ENCODE results near the gene CACNA1C. TPM values are rescaled to one million over a fixed set of nuclear protein-coding genes. Genes with fewer than 3 reads are reported as not detected.
"Not testable (repeated sequence)": the region's sequence is repeated elsewhere in the genome, so short reads cannot be mapped to it uniquely, and the experiment has no call there.

Gene CACNA1C
- total RNA-seq, 1 experiment from 2014 or later = 3.7 TPM

DNA sequence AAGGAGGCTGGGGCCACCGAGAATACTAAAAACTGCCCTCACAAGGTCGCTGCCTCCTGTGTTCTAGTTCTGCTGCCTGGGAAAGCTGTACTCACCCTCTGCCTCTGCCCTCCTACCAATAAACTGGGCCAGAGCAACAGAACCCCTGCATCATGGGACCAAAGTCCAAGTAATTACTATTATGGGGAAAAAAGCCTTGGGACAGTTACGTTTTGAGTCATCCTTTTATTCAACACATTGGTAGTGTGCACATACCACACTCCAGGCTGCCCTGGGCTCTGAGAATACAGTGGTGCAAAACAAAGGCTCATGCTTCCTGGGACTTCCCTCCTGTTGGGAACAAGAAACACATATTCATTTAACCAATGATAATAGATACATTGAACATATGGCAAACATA, 49.0 kb downstream of the CACNA1C start:
- POLR2A ChIA-PET (ENCODE audit: low non-redundant PET) = no interaction called here
- CTCF ChIA-PET = no interaction called here
- no TSS peak for BruUV-seq (replicated peaks)
- H3K27me3 ChIP-seq (replicated peaks; ENCODE audit: insufficient read depth, low read depth, low read length, poor library complexity) = no peaks in the 10 kb centered on the region
- DNase-seq (ENCODE audit: low spot score) = no peak
- intact Hi-C loops (cut with micrococcal nuclease; ENCODE audit: unreplicated experiment) = no loop called here
- no peak overlapping the region for H3K27ac ChIP-seq (ENCODE audit: low read depth, low read length, poor library complexity, severe bottlenecking)
- H3K9me3 ChIP-seq (ENCODE audit: low read depth, low read length, poor library complexity, severe bottlenecking) = no peaks in the 10 kb centered on the region
- H3K4me1 ChIP-seq (ENCODE audit: insufficient read depth, low read length, poor library complexity, severe bottlenecking) = no peaks in the 10 kb centered on the region
- no peak for TF ChIP-seq EZH2 (IDR thresholded peaks at IDR 0.05; ENCODE audit: borderline replicate concordance, low read depth, low read length, poor library complexity, severe bottlenecking)
- TF ChIP-seq, protein P1, sequence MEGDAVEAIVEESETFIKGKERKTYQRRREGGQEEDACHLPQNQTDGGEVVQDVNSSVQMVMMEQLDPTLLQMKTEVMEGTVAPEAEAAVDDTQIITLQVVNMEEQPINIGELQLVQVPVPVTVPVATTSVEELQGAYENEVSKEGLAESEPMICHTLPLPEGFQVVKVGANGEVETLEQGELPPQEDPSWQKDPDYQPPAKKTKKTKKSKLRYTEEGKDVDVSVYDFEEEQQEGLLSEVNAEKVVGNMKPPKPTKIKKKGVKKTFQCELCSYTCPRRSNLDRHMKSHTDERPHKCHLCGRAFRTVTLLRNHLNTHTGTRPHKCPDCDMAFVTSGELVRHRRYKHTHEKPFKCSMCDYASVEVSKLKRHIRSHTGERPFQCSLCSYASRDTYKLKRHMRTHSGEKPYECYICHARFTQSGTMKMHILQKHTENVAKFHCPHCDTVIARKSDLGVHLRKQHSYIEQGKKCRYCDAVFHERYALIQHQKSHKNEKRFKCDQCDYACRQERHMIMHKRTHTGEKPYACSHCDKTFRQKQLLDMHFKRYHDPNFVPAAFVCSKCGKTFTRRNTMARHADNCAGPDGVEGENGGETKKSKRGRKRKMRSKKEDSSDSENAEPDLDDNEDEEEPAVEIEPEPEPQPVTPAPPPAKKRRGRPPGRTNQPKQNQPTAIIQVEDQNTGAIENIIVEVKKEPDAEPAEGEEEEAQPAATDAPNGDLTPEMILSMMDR (conservative IDR thresholded peaks at IDR 0.05; ENCODE audit: low read depth, low read length) = no peak
- no peaks in the 10 kb centered on the region for H3K36me3 ChIP-seq (ENCODE audit: insufficient read depth, low read length, poor library complexity, severe bottlenecking)
- H3K4me3 ChIP-seq (ENCODE audit: low read depth, low read length, poor library complexity, severe bottlenecking) = no peak overlapping the region

GRCh38 chr12:2102736-2103135, 49.9 kb downstream of the CACNA1C start:
- H3K36me3 ChIP-seq (ENCODE audit: insufficient read depth, low read length, poor library complexity, severe bottlenecking); H3K4me3 ChIP-seq (ENCODE audit: low read depth, low read length, poor library complexity, severe bottlenecking); H3K27ac ChIP-seq (ENCODE audit: low read depth, low read length, poor library complexity, severe bottlenecking); DNase-seq (ENCODE audit: low spot score); intact Hi-C loops (cut with micrococcal nuclease; ENCODE audit: unreplicated experiment); BruUV-seq (replicated peaks); H3K27me3 ChIP-seq (replicated peaks; ENCODE audit: insufficient read depth, low read depth, low read length, poor library complexity); H3K9me3 ChIP-seq (ENCODE audit: low read depth, low read length, poor library complexity, severe bottlenecking); POLR2A ChIA-PET (ENCODE audit: low non-redundant PET); CTCF ChIA-PET; H3K4me1 ChIP-seq (ENCODE audit: insufficient read depth, low read length, poor library complexity, severe bottlenecking): not testable (repeated sequence)

DNA sequence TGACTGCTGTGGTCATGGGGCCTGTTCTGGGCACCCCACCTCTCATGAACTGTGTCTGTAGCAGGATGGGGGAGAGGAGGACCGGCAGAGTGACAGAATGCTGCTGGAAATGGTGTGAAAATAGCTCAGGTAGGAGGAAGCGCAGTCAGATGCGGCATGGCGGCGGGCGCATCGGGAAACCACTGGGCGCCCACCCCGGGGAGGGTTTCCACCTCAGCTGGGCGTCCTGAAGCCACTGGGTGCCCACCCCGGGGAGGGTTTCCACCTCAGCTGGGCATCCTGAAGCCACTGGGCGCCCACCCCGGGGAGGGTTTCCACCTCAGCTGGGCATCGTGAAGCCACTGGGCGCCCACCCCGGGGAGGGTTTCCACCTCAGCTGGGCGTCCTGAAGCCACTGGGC, 52.6 kb downstream of the CACNA1C start:
- H3K27ac ChIP-seq (ENCODE audit: low read depth, low read length, poor library complexity, severe bottlenecking); DNase-seq (ENCODE audit: low spot score); H3K9me3 ChIP-seq (ENCODE audit: low read depth, low read length, poor library complexity, severe bottlenecking); CTCF ChIA-PET; H3K4me1 ChIP-seq (ENCODE audit: insufficient read depth, low read length, poor library complexity, severe bottlenecking); H3K4me3 ChIP-seq (ENCODE audit: low read depth, low read length, poor library complexity, severe bottlenecking); H3K36me3 ChIP-seq (ENCODE audit: insufficient read depth, low read length, poor library complexity, severe bottlenecking); intact Hi-C loops (cut with micrococcal nuclease; ENCODE audit: unreplicated experiment); BruUV-seq (replicated peaks); POLR2A ChIA-PET (ENCODE audit: low non-redundant PET); H3K27me3 ChIP-seq (replicated peaks; ENCODE audit: insufficient read depth, low read depth, low read length, poor library complexity): not testable (repeated sequence)

DNA sequence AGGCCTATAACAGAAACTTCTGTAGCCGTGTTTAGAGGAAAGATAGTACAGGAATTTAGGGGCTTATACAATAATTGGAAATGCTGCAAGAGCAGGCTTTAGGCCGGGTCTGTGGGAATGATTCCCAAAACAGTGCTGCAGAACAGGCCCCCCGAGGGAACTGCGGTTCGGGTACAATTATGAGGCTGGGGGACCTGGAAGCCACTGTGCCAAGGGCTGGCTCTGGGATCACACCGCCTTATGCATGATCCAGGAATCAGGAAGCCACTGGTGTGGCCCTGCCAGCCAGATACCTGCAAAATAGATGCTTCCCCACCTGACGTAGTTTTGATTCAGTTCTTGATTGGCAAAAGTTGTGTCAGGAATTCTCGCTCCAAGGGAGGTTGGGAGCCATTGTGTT, 55.4 kb downstream of the CACNA1C start:
- Histone ChIP-seq H3K36me3 (ENCODE audit: insufficient read depth, low read length, poor library complexity, severe bottlenecking) (no peaks in the 10 kb centered on the region), H3K27me3 (replicated peaks; ENCODE audit: insufficient read depth, low read depth, low read length, poor library complexity) (no peaks in the 10 kb centered on the region), H3K27ac (ENCODE audit: low read depth, low read length, poor library complexity, severe bottlenecking) (no peak overlapping the region), H3K4me1 (ENCODE audit: insufficient read depth, low read length, poor library complexity, severe bottlenecking) (no peaks in the 10 kb centered on the region), H3K4me3 (ENCODE audit: low read depth, low read length, poor library complexity, severe bottlenecking) (no peak overlapping the region), H3K9me3 (ENCODE audit: low read depth, low read length, poor library complexity, severe bottlenecking) (no peaks in the 10 kb centered on the region)
- DNase-seq (ENCODE audit: low spot score) = no peak
- POLR2A ChIA-PET (ENCODE audit: low non-redundant PET) = no interaction called here
- TF ChIP-seq, protein P1 (conservative IDR thresholded peaks at IDR 0.05; ENCODE audit: low read depth, low read length) = no peak
- no peak for TF ChIP-seq EZH2 (IDR thresholded peaks at IDR 0.05; ENCODE audit: borderline replicate concordance, low read depth, low read length, poor library complexity, severe bottlenecking)
- intact Hi-C loops (cut with micrococcal nuclease; ENCODE audit: unreplicated experiment) = no loop called here
- no TSS peak for BruUV-seq (replicated peaks)
- CTCF ChIA-PET = no interaction called here

Measured in A673 (cell line).